Stomach (tissue), 4 donors: ENCODE results near the gene ARAF.

Source experiments
- POLR2AphosphoS5 ChIP-seq, 3 donors: sonication (generic); formaldehyde crosslinking; IDR thresholded peaks; one replicate each; pipeline ENCODE4 v1.6.1; 2016; ENCODE audit warnings: antibody characterized with exemption in 3 of 3
- TF ChIP-seq, protein P1 (sequence below), 7 experiments: fragments of 450-650 bp in 4 of 7; fragments of 200-600 bp in 3 of 7; sonication (generic) in 3 of 7; IDR thresholded peaks; one replicate each; pipeline ENCODE4 v1.5.1; 2016 to 2019; ENCODE audit warnings: antibody characterized with exemption in 7 of 7, control low read depth in 2 of 7, mild to moderate bottlenecking in 1 of 7

DNA sequence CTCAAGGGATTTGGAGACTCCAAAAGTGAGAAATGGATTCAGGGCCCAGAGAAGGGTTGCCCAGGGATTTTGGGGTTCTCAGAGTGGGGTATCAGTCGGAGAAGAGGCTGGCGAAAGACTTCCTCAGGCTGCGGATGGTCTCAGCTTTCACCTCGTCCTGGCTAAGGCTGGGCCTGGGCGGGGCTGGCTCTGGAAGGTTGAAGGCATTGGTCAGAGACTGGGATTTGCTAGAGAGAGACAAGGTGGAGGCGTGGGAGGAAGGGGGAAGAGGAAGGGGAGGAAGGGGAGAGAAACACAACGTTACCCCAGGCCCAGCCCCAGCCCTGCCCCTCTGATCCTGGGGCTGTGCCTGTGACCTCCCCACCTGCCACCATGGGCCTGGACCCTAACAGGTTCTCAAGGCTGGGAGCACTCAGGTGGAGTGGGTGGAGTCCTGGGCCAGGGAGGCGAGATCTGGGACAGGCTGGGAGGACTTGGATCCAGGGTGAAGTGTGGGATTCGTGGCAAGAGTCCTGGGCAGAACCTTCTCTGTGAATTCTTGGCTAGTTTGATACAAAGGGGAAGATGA, 11.9 kb downstream of the ARAF start:
- no peak for TF ChIP-seq POLR2AphosphoS5 (IDR thresholded peaks at IDR 0.05)
- TF ChIP-seq, protein P1, sequence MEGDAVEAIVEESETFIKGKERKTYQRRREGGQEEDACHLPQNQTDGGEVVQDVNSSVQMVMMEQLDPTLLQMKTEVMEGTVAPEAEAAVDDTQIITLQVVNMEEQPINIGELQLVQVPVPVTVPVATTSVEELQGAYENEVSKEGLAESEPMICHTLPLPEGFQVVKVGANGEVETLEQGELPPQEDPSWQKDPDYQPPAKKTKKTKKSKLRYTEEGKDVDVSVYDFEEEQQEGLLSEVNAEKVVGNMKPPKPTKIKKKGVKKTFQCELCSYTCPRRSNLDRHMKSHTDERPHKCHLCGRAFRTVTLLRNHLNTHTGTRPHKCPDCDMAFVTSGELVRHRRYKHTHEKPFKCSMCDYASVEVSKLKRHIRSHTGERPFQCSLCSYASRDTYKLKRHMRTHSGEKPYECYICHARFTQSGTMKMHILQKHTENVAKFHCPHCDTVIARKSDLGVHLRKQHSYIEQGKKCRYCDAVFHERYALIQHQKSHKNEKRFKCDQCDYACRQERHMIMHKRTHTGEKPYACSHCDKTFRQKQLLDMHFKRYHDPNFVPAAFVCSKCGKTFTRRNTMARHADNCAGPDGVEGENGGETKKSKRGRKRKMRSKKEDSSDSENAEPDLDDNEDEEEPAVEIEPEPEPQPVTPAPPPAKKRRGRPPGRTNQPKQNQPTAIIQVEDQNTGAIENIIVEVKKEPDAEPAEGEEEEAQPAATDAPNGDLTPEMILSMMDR (IDR thresholded peaks at IDR 0.05) = no peak
